HEK293 (cell line): ENCODE measurements around the gene LRRTM4.

Source experiments
- CTCF ChIA-PET: fragments of 350-600 bp; formaldehyde crosslinking; extraction: SDS; loops from one replicate; lab custom pipeline; 2021; ENCODE audit warnings: antibody characterized with exemption; lab: Yijun Ruan, JAX
- POLR2A ChIA-PET: fragments of 300-600 bp; formaldehyde crosslinking; extraction: SDS; loops from one replicate; lab custom pipeline; 2020; ENCODE audit warnings: antibody characterized with exemption, inconsistent platforms; lab: Yijun Ruan, JAX
- H3K27ac ChIP-seq: fragments of 200-500 bp; sonication (Bioruptor generic); 2 replicates; pipeline ENCODE4 v1.5.1; 2014; ENCODE audit warnings: low read depth, low read length, control low read depth, inconsistent platforms; ENCODE audit errors: extremely low read depth
- H3K36me3 ChIP-seq, 2 experiments: fragments of 200-500 bp in 1 of 2; sonication (Bioruptor generic) in 1 of 2; 1 replicate in 1 of 2; 2 replicates in 1 of 2; pipeline ENCODE4 v1.5.1; 2014 to 2017; ENCODE audit warnings: inconsistent platforms in 2 of 2, low read length in 2 of 2; ENCODE audit not compliant: control insufficient read depth in 2 of 2, insufficient read depth in 1 of 2
- H3K4me1 ChIP-seq: fragments of 200-500 bp; sonication (Bioruptor generic); 2 replicates; pipeline ENCODE4 v1.5.1; 2014; ENCODE audit warnings: mild to moderate bottlenecking, low read length, inconsistent platforms; ENCODE audit not compliant: control insufficient read depth, insufficient read depth
- H3K4me3 ChIP-seq: 2 replicates; pipeline ENCODE4 v1.5.1; 2011; ENCODE audit warnings: low read depth, mild to moderate bottlenecking, control low read depth, low read length, moderate library complexity
- H3K9me3 ChIP-seq: fragments of 200-500 bp; sonication (Bioruptor generic); 2 replicates; pipeline ENCODE4 v1.5.1; 2014; ENCODE audit warnings: low read depth, low read length, inconsistent platforms; ENCODE audit not compliant: control insufficient read depth, insufficient read depth
- ELK4 ChIP-seq: IDR thresholded peaks from 2 replicates; pipeline ENCODE4 v1.6.1; 2011; ENCODE audit warnings: mild to moderate bottlenecking, low read depth, low read length, borderline replicate concordance
- FEZF1 ChIP-seq: fragments of 450-650 bp; formaldehyde crosslinking; IDR thresholded peaks from 2 replicates; pipeline ENCODE4 v1.5.1; 2016; ENCODE audit warnings: missing biosample characterization, missing genetic modification characterization
- INSM2 ChIP-seq: fragments of 450-650 bp; formaldehyde crosslinking; IDR thresholded peaks from 2 replicates; pipeline ENCODE4 v1.5.1; 2016; ENCODE audit warnings: missing biosample characterization, missing genetic modification characterization
- MZF1 ChIP-seq: fragments of 450-650 bp; formaldehyde crosslinking; IDR thresholded peaks from 2 replicates; pipeline ENCODE4 v1.5.1; 2017; ENCODE audit warnings: missing biosample characterization, missing genetic modification characterization, borderline replicate concordance
- OVOL3 ChIP-seq: fragments of 450-650 bp; formaldehyde crosslinking; IDR thresholded peaks from 2 replicates; pipeline ENCODE4 v1.5.1; 2016; ENCODE audit warnings: missing biosample characterization, missing genetic modification characterization
- WT1 ChIP-seq: fragments of 450-650 bp; formaldehyde crosslinking; IDR thresholded peaks from 2 replicates; pipeline ENCODE4 v1.5.1; 2016; ENCODE audit warnings: missing biosample characterization, missing genetic modification characterization
- ZBTB11 ChIP-seq: fragments of 450-650 bp; formaldehyde crosslinking; conservative IDR thresholded peaks from 2 replicates; pipeline ENCODE4 v1.5.1; 2016; ENCODE audit warnings: low read depth, missing biosample characterization, missing genetic modification characterization
- ZBTB21 ChIP-seq: fragments of 450-650 bp; formaldehyde crosslinking; IDR thresholded peaks from 2 replicates; pipeline ENCODE4 v1.5.1; 2017; ENCODE audit warnings: missing biosample characterization, missing genetic modification characterization
- ZFHX2 ChIP-seq: fragments of 450-650 bp; formaldehyde crosslinking; conservative IDR thresholded peaks from 2 replicates; pipeline ENCODE4 v1.5.1; 2016; ENCODE audit warnings: missing biosample characterization, missing genetic modification characterization
- ZNF10 ChIP-seq: fragments of 450-650 bp; formaldehyde crosslinking; IDR thresholded peaks from 2 replicates; pipeline ENCODE4 v1.5.1; 2017; ENCODE audit warnings: missing biosample characterization, missing genetic modification characterization
- ZNF155 ChIP-seq: fragments of 450-650 bp; formaldehyde crosslinking; IDR thresholded peaks from 2 replicates; pipeline ENCODE4 v1.5.1; 2016; ENCODE audit warnings: missing biosample characterization, missing genetic modification characterization
- ZNF175 ChIP-seq: fragments of 450-650 bp; formaldehyde crosslinking; IDR thresholded peaks from 2 replicates; pipeline ENCODE4 v1.5.1; 2016; ENCODE audit warnings: missing biosample characterization, missing genetic modification characterization
- ZNF211 ChIP-seq: fragments of 450-650 bp; formaldehyde crosslinking; IDR thresholded peaks from 2 replicates; pipeline ENCODE4 v1.5.1; 2016; ENCODE audit warnings: low read depth, missing biosample characterization, missing genetic modification characterization
- ZNF394 ChIP-seq: fragments of 450-650 bp; formaldehyde crosslinking; IDR thresholded peaks from 2 replicates; pipeline ENCODE4 v1.5.1; 2016; ENCODE audit warnings: missing biosample characterization, missing genetic modification characterization, mild to moderate bottlenecking, moderate library complexity, borderline replicate concordance
- ZNF398 ChIP-seq: fragments of 450-650 bp; formaldehyde crosslinking; IDR thresholded peaks from 2 replicates; pipeline ENCODE4 v1.5.1; 2017; ENCODE audit warnings: missing biosample characterization, missing genetic modification characterization
- ZNF433 ChIP-seq: fragments of 450-650 bp; formaldehyde crosslinking; IDR thresholded peaks from 2 replicates; pipeline ENCODE4 v1.5.1; 2016; ENCODE audit warnings: missing biosample characterization, missing genetic modification characterization, low read depth
- ZNF48 ChIP-seq: fragments of 450-650 bp; formaldehyde crosslinking; IDR thresholded peaks from 2 replicates; pipeline ENCODE4 v1.5.1; 2016; ENCODE audit warnings: missing biosample characterization, missing genetic modification characterization
- ZNF513 ChIP-seq: fragments of 450-650 bp; IDR thresholded peaks from 2 replicates; pipeline ENCODE4 v1.5.1; 2018; ENCODE audit warnings: missing biosample characterization, missing genetic modification characterization
- ZNF544 ChIP-seq: fragments of 450-650 bp; formaldehyde crosslinking; IDR thresholded peaks from 2 replicates; pipeline ENCODE4 v1.5.0; 2017; ENCODE audit warnings: missing biosample characterization, missing genetic modification characterization
- ZNF571 ChIP-seq: fragments of 450-650 bp; formaldehyde crosslinking; IDR thresholded peaks from 2 replicates; pipeline ENCODE4 v1.5.0; 2017; ENCODE audit warnings: missing biosample characterization, missing genetic modification characterization
- ZNF580 ChIP-seq: fragments of 450-650 bp; formaldehyde crosslinking; IDR thresholded peaks from 2 replicates; pipeline ENCODE4 v1.5.1; 2016; ENCODE audit warnings: missing biosample characterization, missing genetic modification characterization
- ZNF600 ChIP-seq: fragments of 450-650 bp; formaldehyde crosslinking; IDR thresholded peaks from 2 replicates; pipeline ENCODE4 v1.5.1; 2016; ENCODE audit warnings: missing biosample characterization, missing genetic modification characterization
- ZNF621 ChIP-seq: fragments of 450-650 bp; formaldehyde crosslinking; IDR thresholded peaks from 2 replicates; pipeline ENCODE4 v1.5.1; 2017; ENCODE audit warnings: missing biosample characterization, missing genetic modification characterization
- ZNF626 ChIP-seq: fragments of 450-650 bp; sonication (Bioruptor Pico); formaldehyde crosslinking; IDR thresholded peaks from 2 replicates; pipeline ENCODE4 v1.5.1; 2018; ENCODE audit warnings: missing biosample characterization, missing genetic modification characterization, inconsistent platforms
- ZNF658 ChIP-seq: fragments of 450-650 bp; formaldehyde crosslinking; IDR thresholded peaks from 2 replicates; pipeline ENCODE4; 2016; ENCODE audit warnings: missing biosample characterization, missing genetic modification characterization
- ZNF664 ChIP-seq: fragments of 450-650 bp; formaldehyde crosslinking; IDR thresholded peaks from 2 replicates; pipeline ENCODE4 v1.5.1; 2016; ENCODE audit warnings: missing biosample characterization, missing genetic modification characterization

LRRTM4 gene

GRCh38 chr2:76737607-76738006 is 784.6 kb downstream of the LRRTM4 start:
- Histone ChIP-seq H3K4me1 (no peaks in the 10 kb centered on the region), H3K9me3 (no peaks in the 10 kb centered on the region)
- TF ChIP-seq ZNF626 (no peak), ZBTB21 (tag by site-specific recombination) (no peak), ZNF211 (no peak), ZNF600 (no peak), INSM2 (tag by site-specific recombination) (no peak), ZNF513 (tag by site-specific recombination) (no peak), FEZF1 (tag by site-specific recombination) (no peak), ZNF175 (tag by site-specific recombination) (no peak), ZNF544 (tag by site-specific recombination) (no peak), ZNF658 (tag by site-specific recombination) (no peak), ZNF580 (tag by site-specific recombination) (no peak), ZNF621 (tag by site-specific recombination) (no peak), WT1 (tag by site-specific recombination) (no peak), ZNF398 (tag by site-specific recombination) (no peak), OVOL3 (tag by site-specific recombination) (no peak), ZNF155 (tag by site-specific recombination) (no peak), ZNF571 (tag by site-specific recombination) (no peak), ZNF394 (tag by site-specific recombination) (no peak), ZNF48 (tag by site-specific recombination) (no peak), ZNF433 (tag by site-specific recombination) (no peak)
- TF ChIP-seq, all 188 proteins: peak for 0
- POLR2A ChIA-PET: no interaction called here
- H3K4me3 ChIP-seq: no peak overlapping the region
- H3K36me3 ChIP-seq: no peaks in the 10 kb centered on the region
- CTCF ChIA-PET: no interaction called here
- H3K27ac ChIP-seq: no peak overlapping the region

- Histone ChIP-seq H3K36me3 (no peaks in the 10 kb centered on the region), H3K9me3 (no peaks in the 10 kb centered on the region), H3K4me1 (no peaks in the 10 kb centered on the region), H3K27ac (no peak overlapping the region), H3K4me3 (no peak overlapping the region)
- ChIA-PET POLR2A (no interaction called here), CTCF (no interaction called here)
- TF ChIP-seq ZBTB11 (tag by site-specific recombination): no peak
- TF ChIP-seq ZNF664: no peak
- TF ChIP-seq ELK4: no peak
- TF ChIP-seq MZF1 (tag by site-specific recombination): no peak
- TF ChIP-seq ZNF10 (tag by site-specific recombination): no peak
- TF ChIP-seq ZFHX2 (tag by site-specific recombination): no peak
These were observed 788.4 kb downstream of the LRRTM4 start for GRCh38 chr2:76733736-76734135.
